Activated CD4-positive, alpha-beta T cell treated with anti-CD3 and anti-CD28 coated beads, Interleukin-2, Interleukin-4, amounts not matched to agents 100 ng/mL and 50 ng/mL, durations not matched to agents 16 hours and 8 hours (primary cell): Measurements from ENCODE around the gene INHA.

Experiments
- DNase-seq: peaks from one replicate; pipeline ENCODE4 v3.0.0-alpha.2; 2020; ENCODE audit warnings: low spot score

INHA gene

DNA sequence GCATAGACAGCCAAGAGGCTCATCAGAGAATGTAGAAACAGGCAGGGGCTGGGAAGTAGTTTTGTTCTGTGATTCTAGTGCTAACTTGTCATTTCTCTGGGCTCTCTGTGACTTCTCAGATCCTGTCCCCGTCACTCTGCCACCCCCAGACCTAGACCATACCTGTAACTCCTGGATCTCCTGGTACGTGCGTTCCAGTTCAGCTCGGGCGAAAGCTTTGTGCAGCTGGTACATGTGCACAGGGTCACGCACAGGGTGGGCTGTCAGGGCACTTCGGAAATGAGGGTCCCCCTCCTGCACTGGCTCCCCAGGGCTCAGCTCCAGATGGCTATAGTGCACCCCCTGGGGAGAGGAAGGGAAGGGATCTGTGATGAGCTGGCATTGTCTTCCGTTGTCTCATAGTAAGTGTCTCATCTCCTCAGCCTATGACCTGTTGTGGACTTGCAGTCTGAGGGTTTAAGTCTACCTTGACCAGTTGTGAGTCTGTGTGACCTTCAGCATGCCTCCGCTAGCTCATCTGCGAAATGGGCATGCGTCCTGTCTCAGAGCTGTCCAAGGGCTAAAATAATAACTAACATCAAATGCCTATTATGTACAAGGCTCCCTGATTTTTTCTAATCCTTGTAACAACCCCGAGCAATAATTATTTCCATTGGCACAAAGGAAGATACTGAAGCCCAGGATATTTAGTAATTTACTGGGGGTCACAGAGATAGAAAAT lies 31.2 kb upstream of the INHA start:
- no peak for DNase-seq

DNA sequence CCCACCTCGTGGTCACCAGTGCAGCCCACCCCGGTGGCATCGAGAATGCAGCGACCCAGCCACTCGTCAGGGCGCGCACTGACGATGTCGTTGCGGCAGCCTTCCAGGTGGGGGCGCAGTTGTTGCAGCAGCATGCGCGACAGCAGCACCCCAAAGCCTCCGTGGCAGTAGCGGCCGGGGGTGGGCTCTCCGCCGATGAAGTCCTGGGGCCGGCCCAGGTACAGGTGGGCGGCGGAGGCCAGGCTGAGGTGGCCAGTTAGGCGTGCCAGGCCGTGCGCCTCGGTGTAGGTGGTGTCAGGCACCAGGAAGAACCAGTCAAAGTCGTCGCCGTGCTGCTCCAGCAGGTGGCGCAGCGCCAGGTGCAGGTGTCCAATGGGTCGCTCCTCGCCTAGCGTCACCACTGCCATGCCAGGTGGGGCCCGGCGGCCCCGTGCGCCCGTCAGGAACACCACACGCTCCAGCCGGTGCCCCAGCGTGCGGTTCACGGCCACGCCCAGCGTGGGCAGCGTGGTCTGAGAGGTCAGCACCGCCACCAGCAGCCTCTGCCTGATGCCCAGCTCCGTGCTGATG lies 30.4 kb upstream of the INHA start:
- DNase-seq: peak; percentile 91

DNA sequence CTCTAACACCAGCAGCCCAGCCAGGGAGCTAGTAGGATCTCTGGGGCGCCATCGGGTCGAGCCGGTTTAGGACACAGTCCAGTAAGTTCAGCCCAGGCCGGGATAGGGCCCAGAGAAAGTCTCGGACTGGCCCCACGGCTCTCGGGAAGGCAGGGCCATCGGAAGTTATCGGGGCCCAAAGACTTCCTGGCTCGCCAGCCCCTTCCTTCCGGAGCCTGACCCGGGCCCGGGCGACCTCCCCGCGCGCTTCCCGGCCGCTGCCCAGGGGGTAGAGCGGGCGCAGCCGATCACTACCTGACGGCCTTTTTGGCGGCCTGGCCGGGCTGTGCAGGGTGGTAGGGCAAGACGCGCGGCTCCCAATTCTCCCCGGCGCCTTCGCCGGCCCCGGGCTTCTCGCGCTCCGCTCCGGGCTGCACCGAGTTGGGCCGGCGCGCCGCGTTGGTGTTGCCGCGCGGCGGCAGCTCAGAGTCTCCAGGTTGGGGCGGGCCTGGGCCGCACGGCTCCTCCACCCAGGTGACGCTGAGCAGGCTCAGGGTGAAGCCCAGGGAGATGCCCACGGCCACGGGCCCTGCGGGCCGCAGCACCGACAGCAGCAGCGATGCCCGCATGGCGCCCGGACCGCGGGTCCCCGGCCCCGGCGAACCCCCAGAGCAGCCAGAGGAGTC lies 29.0 kb upstream of the INHA start:
- peak; percentile 34 for DNase-seq

DNA sequence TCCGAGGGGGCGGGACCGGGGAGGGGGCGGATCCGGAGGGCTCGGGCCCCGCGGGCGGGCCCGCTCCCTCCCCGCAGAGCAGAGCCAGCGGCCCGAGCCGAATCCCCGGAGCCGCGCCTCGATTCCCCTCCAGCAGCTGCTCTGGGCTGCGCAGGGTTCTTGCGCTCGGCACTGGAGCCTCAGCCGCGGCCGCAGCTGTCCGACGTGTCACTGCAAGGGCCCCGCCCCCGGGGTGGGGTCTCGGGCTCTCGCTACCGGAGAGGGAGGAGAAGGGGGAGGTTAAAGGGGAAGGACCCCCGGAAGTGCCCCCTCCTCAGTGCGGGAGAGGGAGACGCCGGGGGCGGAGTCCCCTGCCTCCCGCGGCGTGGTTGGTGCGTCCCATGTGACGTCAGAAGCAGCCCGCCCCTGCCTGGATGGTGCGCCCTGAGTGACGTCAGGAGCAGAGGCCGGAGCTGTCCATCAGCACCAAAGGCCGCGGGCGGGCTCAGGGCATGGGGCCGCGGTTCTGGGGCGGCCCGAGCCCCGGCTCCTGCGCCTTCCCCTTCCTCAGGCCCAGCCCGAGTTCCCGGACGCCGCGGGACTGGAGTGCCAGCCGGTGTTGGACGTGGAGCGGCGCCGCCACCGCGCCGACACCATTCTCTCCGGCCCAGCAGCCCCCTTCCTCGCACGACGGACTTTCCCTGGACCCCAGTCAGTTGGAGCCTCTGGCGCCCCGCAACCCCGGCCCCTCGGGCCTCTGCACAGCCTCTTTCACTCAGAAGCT lies 28.3 kb upstream of the INHA start, which contains the start of the genes CHPF and TMEM198:
TSS of gene CHPF (minus strand) at position 214 of the 763 bp plus-strand sequence. CDS start 271 bp downstream, outside the sequence.
TSS of gene TMEM198 (plus strand) at position 433 of the 763 bp plus-strand sequence. CDS start 700 bp downstream, outside the sequence.
- DNase-seq: peak; percentile 96

DNA sequence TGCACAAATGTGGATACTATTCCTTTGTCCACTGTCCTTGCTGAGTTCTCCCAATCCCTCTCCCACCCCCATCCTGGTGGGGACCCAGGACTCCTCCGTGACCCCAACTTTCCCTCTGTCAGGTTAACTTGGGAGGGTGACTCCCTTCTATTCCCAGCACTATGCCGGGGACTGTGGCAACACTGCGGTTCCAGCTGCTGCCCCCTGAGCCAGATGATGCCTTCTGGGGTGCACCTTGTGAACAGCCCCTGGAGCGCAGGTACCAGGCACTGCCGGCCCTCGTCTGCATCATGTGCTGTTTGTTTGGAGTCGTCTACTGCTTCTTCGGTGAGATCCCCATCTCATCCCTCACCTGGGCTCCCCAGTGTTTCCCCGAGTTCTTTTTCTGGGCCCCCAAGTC lies 27.5 kb upstream of the INHA start:
- no peak for DNase-seq

DNA sequence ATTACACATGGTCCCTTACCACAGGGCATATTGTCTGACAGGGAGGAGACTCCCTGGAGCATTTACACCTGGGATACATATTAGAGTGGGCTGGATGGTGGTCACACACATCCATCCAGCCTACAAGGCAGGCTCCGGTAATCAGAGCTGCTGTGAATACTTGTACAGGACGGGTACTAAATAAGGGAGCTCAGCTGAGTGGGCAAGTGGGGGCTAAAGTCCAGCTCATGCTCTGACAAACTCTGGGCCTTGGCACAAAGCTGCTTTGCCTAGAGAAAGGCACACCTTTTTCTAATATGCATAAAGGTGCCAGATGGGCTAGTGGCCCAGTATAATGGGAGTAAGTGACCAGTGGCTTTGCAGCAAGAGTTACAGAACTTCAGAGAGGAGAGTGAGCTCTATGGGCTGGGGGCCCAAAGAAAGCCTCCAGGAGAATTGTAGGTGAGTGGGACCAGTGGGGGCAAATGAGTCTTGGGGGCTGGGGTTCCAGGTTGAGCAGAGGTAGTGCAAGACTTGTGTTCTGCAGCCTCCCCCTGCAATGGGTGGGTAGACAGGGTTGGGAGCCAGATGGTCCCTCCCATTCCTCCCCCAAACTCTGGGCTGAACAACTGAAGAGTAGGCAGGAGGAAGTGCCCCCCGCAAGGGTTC lies 26.7 kb upstream of the INHA start:
- no peak for DNase-seq

DNA sequence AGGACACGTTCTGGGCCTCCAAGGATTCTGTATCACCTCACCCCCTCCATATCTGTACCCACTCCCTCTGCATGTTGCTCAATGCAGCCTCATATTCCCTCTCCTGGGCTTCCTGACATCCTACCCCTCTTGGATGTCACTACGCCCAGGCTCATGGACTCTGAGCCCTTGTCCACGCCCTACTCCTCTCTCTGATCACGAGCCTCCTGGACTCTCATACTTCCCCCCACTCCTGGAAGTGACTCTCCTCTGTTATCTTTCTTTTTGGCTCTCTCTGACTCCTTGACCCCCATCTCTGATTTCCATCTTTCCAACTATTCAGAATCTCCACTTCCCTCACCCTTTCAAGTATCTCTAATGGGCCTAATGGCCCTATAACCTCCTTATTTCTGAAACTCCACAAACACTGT lies 26.2 kb upstream of the INHA start:
- no peak for DNase-seq

DNA sequence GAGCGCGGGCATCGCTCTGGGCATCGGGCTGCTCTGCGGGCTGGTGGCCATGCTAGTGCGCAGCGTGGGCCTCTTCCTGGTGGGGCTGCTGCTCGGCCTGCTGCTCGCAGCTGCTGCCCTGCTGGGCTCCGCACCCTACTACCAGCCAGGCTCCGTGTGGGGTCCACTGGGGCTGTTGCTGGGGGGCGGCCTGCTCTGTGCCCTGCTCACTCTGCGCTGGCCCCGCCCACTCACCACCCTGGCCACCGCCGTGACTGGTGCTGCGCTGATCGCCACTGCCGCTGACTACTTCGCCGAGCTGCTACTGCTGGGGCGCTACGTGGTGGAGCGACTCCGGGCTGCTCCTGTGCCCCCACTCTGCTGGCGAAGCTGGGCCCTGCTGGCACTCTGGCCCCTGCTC lies 24.5 kb upstream of the INHA start:
- DNase-seq: no peak

DNA sequence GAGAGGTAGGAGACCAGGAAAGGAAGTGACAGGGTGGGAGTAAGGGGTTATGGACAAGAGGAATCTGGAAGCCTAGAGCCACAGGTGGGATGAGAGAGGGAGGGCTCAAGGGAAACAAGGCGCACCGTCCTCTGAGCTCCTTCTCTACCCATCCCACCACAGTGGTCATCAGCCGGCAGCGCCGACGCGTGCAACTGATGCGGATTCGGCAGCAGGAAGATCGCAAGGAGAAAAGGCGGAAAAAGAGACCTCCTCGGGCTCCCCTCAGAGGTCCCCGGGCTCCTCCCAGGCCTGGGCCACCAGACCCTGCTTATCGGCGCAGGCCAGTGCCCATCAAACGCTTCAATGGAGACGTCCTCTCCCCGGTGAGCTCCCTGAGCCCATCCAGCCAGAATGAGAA lies 23.1 kb upstream of the INHA start:
- DNase-seq: no peak

DNA sequence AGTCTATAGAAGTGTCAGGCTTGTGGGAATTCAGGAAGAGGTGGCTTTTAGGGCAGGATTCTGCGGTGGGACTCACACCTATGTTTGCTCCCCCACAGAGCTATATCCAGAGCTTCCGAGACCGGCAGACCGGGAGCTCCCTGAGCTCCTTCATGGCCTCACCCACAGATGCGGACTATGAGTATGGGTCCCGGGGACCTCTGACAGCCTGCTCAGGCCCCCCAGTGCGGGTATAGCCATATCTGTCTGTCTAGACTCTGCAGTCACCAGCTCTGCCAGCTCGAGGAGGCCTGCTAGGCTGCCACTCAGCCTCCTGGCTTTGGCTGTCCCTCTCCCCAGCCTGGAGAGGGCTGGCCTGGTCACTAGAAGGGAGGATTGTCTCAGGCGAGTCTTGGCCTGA lies 22.5 kb upstream of the INHA start:
- no peak for DNase-seq

DNA sequence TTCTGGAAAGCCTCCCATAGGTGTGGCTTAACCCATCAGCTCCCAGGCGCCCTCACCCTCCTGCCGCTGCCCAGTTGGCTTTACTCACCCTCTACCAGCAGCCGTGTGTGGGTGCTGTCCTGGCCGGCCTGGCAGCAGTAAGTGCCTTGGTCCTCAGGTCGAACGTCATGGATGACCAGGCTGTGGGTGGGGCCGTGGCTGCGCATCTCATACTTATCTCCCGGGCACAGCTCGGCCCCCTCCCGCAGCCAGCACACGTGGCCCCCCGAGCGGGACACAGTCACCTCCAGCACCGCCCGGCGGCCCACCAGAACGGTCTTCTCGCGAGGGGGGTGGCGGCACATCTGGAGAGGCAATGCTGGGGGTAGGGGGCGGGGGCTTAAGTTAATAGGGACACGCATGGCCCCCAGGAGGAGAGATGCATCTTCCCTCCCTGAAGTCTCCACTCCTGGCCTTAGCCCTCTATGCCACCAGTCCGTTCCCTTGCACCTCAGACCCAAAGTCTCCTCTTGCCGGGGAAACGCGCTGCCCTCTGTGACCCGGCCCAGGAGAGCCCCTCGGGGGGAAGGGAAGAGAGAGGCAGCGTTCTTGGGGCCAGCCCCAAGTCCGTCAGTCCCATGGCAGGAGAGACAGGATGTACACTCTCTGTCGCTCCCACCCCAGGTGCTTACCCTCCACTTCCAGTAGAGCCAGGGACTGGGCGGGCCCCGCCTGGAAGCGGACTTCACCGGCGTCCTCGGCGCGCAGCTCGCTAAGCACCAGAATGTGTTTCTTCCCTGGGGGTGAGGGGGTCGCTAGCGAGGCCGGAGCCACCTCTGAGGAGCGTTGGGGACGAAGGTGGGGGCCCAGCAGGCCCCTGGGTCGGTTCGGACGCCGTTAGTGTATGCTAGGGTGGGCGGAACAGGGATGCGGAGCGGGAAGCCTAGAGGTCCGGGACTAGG lies 20.4 kb upstream of the INHA start:
- DNase-seq: no peak

DNA sequence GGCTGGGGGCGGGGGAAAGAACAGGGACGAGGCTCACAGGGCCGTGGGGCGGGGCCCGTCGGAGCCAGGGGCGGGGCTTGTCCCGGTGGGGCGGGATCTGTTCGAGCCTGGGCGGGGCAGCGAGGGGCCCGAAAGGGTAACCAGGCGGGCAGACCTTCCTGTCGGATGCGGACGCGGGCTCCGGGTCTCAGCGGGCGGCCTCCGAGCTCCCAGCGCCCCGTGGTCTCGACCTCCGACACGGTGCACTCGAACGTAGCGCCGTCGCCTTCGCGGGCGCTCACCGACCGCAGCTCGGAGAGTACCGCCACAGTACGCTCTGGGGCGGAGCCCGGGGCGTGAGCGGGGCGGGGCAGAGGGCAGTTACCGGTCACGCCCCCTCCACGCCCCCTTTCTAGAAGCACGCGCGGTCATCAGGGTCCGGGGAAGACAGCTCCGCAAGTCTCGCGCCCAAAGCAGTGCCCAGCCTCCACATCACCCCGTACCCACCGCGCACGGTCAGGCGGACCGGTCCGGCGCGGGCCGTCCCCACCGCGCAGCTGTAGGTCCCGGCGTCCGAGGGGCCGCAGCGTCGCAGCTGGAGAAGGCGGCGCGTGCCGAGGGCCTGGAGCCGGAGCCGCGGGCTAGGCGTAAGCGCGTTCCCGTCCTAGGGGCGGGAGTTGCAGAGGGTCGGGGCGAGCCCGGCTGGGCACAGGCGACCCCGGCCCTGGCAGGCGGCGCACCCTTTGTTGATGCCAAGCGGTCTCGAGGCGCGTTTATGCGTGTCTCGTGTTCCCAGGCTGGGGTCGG lies 19.5 kb upstream of the INHA start:
- peak; percentile 70 for DNase-seq

DNA sequence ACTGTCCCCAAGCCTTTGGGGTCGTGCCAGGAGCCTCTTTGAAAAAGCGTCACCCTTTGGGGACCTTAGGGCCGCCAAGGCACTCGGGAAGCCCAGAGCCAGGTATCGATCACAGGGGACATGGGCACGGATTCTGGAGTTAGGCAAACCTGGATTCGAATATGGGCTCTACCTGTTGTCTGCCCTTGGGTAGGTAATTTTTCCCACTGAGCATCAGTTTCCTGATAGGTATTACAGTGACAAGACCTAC lies 19.0 kb upstream of the INHA start:
- DNase-seq: no peak

DNA sequence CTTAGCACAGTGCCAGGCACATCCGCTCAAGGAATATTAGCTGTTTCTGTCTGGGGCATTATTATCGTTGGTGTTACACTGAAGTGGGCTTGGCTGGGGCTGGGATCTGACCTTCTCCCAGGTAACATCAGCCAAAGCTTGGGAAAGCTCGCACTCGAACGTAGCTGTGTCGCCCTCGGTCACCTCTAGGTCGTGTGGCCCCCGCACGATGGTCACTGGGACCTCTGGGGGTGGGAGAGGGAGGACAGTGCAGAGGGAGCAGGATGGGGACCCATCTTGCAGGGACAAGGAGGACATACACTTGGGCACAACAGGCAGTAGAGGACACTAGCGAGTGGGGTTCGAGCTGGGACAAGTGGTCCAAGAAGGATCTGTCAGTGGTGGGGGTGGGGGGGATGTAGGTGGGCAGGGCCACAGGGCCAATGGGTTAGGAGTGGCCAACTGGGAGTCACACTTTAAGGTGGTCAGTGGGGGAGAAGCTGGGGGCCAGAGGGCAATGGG lies 18.6 kb upstream of the INHA start:
- DNase-seq: no peak

DNA sequence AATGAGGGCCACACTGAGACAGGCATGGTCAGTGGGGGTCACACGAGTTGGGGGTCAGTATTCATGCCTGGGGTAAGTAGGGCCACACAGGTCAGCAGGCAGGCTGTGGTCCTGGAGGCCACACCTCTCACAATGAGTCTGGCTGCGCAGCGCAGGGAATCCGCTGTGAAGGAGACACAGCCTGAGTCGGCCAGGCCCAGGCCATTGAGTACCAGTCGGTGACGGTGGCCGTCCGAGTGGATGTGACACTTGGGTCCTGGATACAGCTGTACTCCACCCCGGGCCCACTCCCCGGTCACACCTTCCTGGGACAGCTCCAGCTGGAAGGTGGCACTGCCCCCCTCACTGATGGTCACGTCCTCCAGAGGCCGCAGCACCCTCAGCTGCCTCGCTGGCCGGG lies 17.8 kb upstream of the INHA start:
- DNase-seq: no peak

DNA sequence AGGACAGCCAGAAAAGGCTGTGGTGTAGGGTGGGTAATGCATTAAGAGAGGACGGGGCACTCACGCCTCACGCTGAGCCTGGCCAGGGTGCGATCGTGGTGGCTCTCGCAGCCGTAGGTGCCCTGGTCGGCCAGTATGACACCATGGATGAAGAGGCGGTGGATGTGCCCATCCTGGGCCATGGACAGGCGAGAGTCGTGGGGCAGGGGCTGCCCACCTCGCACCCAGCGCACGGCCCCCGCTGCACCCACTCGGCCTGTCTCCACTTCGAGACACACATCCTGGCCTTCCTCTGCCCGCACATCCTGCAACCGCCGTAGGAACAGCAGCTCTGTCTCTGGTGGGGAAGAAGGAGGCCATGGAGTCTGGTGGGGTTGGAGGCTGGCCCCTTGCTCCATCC lies 16.2 kb upstream of the INHA start:
- no peak for DNase-seq

DNA sequence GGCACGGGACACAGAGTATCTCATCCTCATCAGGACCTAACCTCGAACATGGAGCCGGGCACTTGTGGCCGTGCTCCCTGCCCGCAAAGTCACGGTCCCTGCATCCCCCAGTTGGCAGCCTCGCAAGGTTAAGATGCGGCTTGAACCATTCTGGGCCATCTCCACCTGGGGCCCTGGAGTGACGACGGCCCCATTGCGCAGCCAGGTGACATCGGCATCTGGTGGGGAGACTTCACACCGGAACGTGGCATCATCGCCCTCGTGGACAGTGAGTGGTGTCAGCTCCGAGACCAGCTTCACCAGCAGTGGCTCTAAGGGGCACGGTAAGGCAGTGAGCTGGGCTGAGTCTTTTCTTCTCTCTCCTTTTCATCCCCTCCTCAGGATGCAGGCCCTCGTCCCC lies 15.7 kb upstream of the INHA start:
- DNase-seq: no peak

DNA sequence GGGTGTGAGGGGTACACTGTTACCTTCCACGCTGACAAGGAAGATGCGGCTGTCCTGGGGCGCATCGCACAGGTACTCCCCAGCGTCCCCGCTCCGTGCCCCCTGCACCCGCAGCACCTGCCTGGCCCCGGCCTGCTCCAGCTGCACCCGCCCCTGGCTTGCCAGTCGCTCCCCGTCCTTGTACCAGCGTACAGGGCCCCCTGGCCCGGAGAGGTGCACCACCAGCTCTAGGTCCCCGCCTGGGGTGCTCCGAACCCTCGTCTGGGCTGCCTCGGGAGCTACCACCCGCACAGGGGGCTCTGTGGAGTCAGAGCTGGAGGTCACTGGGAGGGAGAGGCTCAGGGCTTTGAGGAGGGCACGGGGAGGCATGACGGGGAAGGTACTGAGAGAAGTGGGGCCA lies 14.8 kb upstream of the INHA start:
- DNase-seq: no peak

DNA sequence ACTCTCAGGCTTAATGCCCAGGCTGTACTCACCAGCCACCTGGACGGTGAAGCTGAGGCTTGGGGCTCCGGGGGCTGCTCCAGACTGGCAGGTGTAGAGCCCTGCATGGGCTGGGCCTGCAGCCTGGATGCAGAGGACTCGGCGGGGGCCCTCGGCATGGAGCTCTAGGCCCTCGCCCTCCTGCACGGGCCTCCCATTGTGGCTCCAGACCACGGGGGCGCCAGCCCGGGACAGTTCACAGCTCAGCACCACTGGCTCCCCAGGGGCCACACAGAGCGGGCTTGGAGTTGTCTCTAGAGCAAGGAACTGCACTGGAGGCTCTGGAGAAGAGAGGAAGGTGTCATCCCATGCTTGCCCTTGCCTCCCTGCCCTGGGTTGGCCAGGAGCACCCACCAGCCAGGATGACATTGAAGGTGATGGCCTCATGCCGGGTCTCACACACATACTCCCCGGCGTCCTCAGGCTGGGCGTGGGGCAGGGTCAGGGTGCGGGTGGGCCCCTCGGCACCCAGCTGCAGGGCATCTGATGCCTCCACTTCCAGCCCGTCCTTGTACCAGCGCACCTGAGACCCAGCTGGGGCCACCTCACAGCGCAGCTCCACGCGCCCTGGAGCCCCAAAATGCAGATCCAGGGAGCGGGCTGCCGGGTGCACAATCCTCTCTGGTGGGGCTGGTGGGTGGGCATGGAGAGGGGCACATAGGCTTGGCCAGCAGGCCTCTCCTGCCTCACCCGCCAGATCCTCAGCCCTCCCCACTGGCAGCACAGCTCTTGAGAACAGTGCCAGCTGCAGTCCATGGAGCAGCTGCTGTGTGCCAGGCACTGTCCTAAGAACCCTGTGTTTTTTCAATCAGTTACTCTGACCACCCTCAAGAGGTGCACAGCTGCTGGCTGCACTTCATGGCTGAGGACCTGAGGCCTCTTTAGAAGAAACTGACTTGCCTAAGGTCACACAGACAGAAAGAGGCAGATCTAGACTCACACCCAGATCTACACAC lies 14.0 kb upstream of the INHA start:
- DNase-seq: no peak
